Gastroesophageal sphincter (tissue), 4 donors: Measurements from ENCODE around the gene ELL2. TPM values are rescaled to one million over a fixed set of nuclear protein-coding genes. Genes with fewer than 3 reads are reported as not detected.

Source experiments
- ATAC-seq: fragments of 150-250 bp; one replicate; pipeline ENCODE4 v1.9.1; 2016; ENCODE audit warnings: mild to moderate bottlenecking, moderate library complexity
- H3K27ac ChIP-seq, 4 donors: fragments of 200-600 bp; sonication (generic) in 3 of 4; 1 replicate in 3 of 4; 2 replicates in 1 of 4; pipeline ENCODE4 v1.5.1; 2016 to 2019
- H3K27me3 ChIP-seq: fragments of 200-600 bp; sonication (generic); one replicate; pipeline ENCODE4 v1.5.1; 2019
- H3K36me3 ChIP-seq, 2 donors: fragments of 200-600 bp; sonication (generic); one replicate each; pipeline ENCODE4 v1.5.1; 2019; ENCODE audit warnings: control low read depth in 1 of 2
- H3K4me1 ChIP-seq, 3 donors: fragments of 200-600 bp; sonication (generic); 1 replicate in 2 of 3; 2 replicates in 1 of 3; pipeline ENCODE4 v1.5.1; 2016 to 2019; ENCODE audit warnings: control low read depth in 2 of 3
- H3K4me3 ChIP-seq, 2 donors: fragments of 200-600 bp; sonication (generic); one replicate each; pipeline ENCODE4 v1.5.1; 2019; ENCODE audit warnings: mild to moderate bottlenecking in 1 of 2, moderate library complexity in 1 of 2
- H3K9me3 ChIP-seq, 3 donors: fragments of 200-600 bp; sonication (generic); one replicate each; pipeline ENCODE4 v1.5.1; 2017 to 2019; ENCODE audit warnings: control low read depth in 2 of 3
- CTCF ChIP-seq, 4 experiments: fragments of 200-600 bp in 2 of 4; fragments of 450-650 bp in 2 of 4; sonication (generic) in 1 of 4; IDR thresholded peaks; one replicate each; pipeline ENCODE4 v1.5.1; 2017 to 2019; ENCODE audit warnings: antibody characterized with exemption in 4 of 4, mild to moderate bottlenecking in 2 of 4, moderate library complexity in 2 of 4
- EP300 ChIP-seq: sonication (generic); formaldehyde crosslinking; IDR thresholded peaks from one replicate; pipeline ENCODE4 v1.6.1; 2017; ENCODE audit warnings: antibody characterized with exemption, mild to moderate bottlenecking
- POLR2A ChIP-seq, 2 donors: fragments of 450-650 bp; IDR thresholded peaks; one replicate each; pipeline ENCODE4 v1.6.1; 2017; ENCODE audit warnings: antibody characterized with exemption in 2 of 2, mild to moderate bottlenecking in 2 of 2, moderate library complexity in 1 of 2
- POLR2AphosphoS5 ChIP-seq: sonication (generic); formaldehyde crosslinking; IDR thresholded peaks from one replicate; pipeline ENCODE4 v1.6.1; 2017; ENCODE audit warnings: antibody characterized with exemption
- WGBS, 2 donors: methylation state at CpG; one replicate each; pipeline ENCODE4 v1.1.5; 2018; ENCODE audit warnings: low coverage in 1 of 2; 5-methylcytosine and 5-hydroxymethylcytosine counted together
- total RNA-seq, 4 donors: library from RNA; depleted of rRNA; stranded (reverse); fragments of >200 nt; gene quantifications; one replicate each; pipeline ENCODE4 v1.1.0, GENCODE V29; 2016

ELL2 gene
- 100 to 1,000 TPM in 1 of 4 donors, 10 to 100 TPM in 3; 38.4 to 117 (median 59.3) TPM for total RNA-seq

GRCh38 chr5:95961617-95962474 is at the start of gene ELL2:
Gene ELL2, minus strand, starts transcription at chr5:95961851. Its CDS starts 130 bp downstream, at chr5:95961721.
- H3K4me1 ChIP-seq: peaks cover 2 to 40% (median 5%) of the 10 kb centered on the region in 3 donors
- 0% methylated on average over 1 of the region's 63 CpGs; no CpG with 5 or more reads in 1 of the 2 donors for WGBS, 2 donors
- H3K9me3 ChIP-seq: no peaks in the 10 kb centered on the region
- peak; percentile 93 to 98 for TF ChIP-seq POLR2A (IDR thresholded peaks at IDR 0.05)
- TF ChIP-seq POLR2AphosphoS5: peak; percentile 96
- TF ChIP-seq CTCF (IDR thresholded peaks at IDR 0.05): no peak
- peak; percentile 99 for TF ChIP-seq EP300
- ATAC-seq: peak; percentile 94
- H3K4me3 ChIP-seq: peak within 1 kb of the TSS; percentile 78 to 95
- H3K27me3 ChIP-seq: no peaks in the 10 kb centered on the region
- no peaks in the 10 kb centered on the region for H3K36me3 ChIP-seq
- peak within 1 kb of the TSS; percentile 84 to 99 (median 98) for H3K27ac ChIP-seq

GRCh38 chr5:96008987-96009647 is 47.5 kb upstream of the ELL2 start:
- no peak for ATAC-seq
- WGBS, 2 donors: 83 to 92% methylated on average over 1 to 3 of the region's 3 CpGs
- Histone ChIP-seq H3K4me1 (no peaks in the 10 kb centered on the region), H3K36me3 (no peaks in the 10 kb centered on the region), H3K4me3 (no peak overlapping the region), H3K9me3 (no peaks in the 10 kb centered on the region), H3K27me3 (no peaks in the 10 kb centered on the region), H3K27ac (no peak overlapping the region)
- TF ChIP-seq POLR2A (IDR thresholded peaks at IDR 0.05) (no peak), POLR2AphosphoS5 (no peak), EP300 (no peak), CTCF (IDR thresholded peaks at IDR 0.05) (no peak)

- no peak for ATAC-seq
- no peaks in the 10 kb centered on the region for H3K36me3 ChIP-seq
- WGBS, 2 donors: 80 to 100% methylated on average over 1 of the region's 1 CpG
- no peaks in the 10 kb centered on the region for H3K9me3 ChIP-seq
- H3K27ac ChIP-seq: no peak overlapping the region
- no peaks in the 10 kb centered on the region for H3K27me3 ChIP-seq
- H3K4me1 ChIP-seq: no peaks in the 10 kb centered on the region
- no peak overlapping the region for H3K4me3 ChIP-seq
- TF ChIP-seq CTCF (IDR thresholded peaks at IDR 0.05) (no peak), POLR2A (IDR thresholded peaks at IDR 0.05) (no peak), POLR2AphosphoS5 (no peak), EP300 (no peak)
Observed at GRCh38 chr5:96008487-96008886, 46.8 kb upstream of the ELL2 start.

GRCh38 chr5:96007051-96007450 is 45.4 kb upstream of the ELL2 start:
- ATAC-seq: no peak
- 50 to 80% methylated on average over 1 of the region's 1 CpG for WGBS, 2 donors

More at GRCh38 chr5:96007051-96007450, 45.4 kb upstream of the ELL2 start:
- Histone ChIP-seq H3K4me3 (no peak overlapping the region), H3K9me3 (no peaks in the 10 kb centered on the region), H3K27me3 (no peaks in the 10 kb centered on the region), H3K27ac (no peak overlapping the region), H3K4me1 (no peaks in the 10 kb centered on the region), H3K36me3 (no peaks in the 10 kb centered on the region)
- TF ChIP-seq CTCF (IDR thresholded peaks at IDR 0.05): no peak
- no peak for TF ChIP-seq POLR2AphosphoS5
- TF ChIP-seq POLR2A (IDR thresholded peaks at IDR 0.05): no peak
- no peak for TF ChIP-seq EP300
